Measurements from ENCODE around the gene PSMB7. TPM values are rescaled to one million over a fixed set of nuclear protein-coding genes. Genes with fewer than 3 reads are reported as not detected.
A peak's percentile ranks its signal among the peaks of the same experiment; 100 is the strongest.

Gene PSMB7
- total RNA-seq, 2 experiments from 2014 or later = 69.3 to 71.7 TPM

DNA sequence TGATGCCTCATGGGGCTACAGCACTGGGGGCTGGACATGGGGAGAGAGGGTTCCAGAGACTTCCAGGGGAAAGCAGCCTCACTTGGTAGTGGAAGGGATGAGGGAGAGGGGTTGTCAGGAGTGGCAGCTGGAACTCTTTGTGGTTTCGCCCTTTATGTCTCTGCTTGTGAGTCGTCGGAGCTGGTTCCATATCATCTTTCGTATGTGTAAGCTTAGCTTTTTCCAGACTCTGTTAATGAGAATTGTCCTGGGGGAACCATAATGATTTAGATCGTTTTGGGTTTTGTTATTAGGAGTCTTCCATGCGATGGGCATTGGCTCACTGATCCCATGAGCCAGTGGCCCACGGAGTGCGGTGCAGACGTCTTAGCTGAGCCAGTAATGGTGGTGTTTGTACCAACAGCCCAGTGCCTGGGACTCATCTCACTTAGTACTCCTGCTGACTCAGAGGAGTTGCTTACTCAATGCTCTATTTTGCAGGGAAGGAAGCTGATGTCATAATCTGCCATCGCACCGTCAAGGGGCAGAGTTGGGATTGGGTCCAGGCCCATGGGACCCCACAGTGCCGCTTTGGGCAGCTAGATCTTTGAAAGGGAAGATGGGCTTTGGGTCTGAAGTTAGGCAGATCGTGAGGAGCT, 109.0 kb downstream of the PSMB7 start:
- POLR2A ChIA-PET = no interaction called here
- H3K36me3 Mint-ChIP-seq (ENCODE audit: low read depth) = no peaks in the 10 kb centered on the region
- no peak for ATAC-seq (ENCODE audit: poor library complexity)

DNA sequence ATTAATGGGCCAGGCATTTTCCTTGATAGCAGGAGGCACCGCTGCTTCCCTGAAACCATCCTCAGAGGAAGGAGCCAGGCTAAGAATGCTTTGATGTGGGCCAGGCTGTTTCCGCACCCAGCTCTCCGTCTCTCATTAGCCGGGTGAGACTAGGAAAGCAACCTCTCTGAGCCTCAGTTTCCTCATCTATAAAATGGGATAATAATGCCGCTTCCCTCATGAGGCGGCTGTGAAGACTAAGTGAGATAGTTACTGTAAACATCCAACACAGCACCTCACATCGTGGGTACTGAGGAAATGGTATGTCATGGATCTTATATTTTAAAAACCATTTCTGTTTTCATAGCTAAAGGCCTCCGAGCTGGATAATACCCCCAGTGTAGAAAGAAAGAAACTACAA, 111.0 kb downstream of the PSMB7 start:
- TF ChIP-seq, protein P1, sequence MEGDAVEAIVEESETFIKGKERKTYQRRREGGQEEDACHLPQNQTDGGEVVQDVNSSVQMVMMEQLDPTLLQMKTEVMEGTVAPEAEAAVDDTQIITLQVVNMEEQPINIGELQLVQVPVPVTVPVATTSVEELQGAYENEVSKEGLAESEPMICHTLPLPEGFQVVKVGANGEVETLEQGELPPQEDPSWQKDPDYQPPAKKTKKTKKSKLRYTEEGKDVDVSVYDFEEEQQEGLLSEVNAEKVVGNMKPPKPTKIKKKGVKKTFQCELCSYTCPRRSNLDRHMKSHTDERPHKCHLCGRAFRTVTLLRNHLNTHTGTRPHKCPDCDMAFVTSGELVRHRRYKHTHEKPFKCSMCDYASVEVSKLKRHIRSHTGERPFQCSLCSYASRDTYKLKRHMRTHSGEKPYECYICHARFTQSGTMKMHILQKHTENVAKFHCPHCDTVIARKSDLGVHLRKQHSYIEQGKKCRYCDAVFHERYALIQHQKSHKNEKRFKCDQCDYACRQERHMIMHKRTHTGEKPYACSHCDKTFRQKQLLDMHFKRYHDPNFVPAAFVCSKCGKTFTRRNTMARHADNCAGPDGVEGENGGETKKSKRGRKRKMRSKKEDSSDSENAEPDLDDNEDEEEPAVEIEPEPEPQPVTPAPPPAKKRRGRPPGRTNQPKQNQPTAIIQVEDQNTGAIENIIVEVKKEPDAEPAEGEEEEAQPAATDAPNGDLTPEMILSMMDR (IDR thresholded peaks at IDR 0.05) = no peak
- DNase-seq (no peak), ATAC-seq (ENCODE audit: poor library complexity) (no peak)
- H3K36me3 Mint-ChIP-seq (ENCODE audit: low read depth) = no peaks in the 10 kb centered on the region
- H3K9me3 ChIP-seq (ENCODE audit: control insufficient read depth in 1 of 2, insufficient read depth in 1 of 2, low read length in 2 of 2) = no peaks in the 10 kb centered on the region
- peaks cover 16% of the 10 kb centered on the region for H3K36me3 ChIP-seq (ENCODE audit: insufficient read depth, low read length)
- no peaks in the 10 kb centered on the region for H3K4me1 ChIP-seq (ENCODE audit: insufficient read depth, low read length)
- H3K4me3 ChIP-seq (ENCODE audit: low read length) = no peak overlapping the region
- H3K4me3 Mint-ChIP-seq = no peak overlapping the region
- intact Hi-C loops (cut with DNase I, micrococcal nuclease) = no loop called here
- POLR2A ChIA-PET = no interaction called here
- H3K27me3 Mint-ChIP-seq = no peaks in the 10 kb centered on the region
- no peaks in the 10 kb centered on the region for H3K27me3 ChIP-seq (ENCODE audit: control insufficient read depth in 1 of 2, insufficient read depth in 2 of 2, low read length in 2 of 2)
- no peaks in the 10 kb centered on the region for H3K9me3 Mint-ChIP-seq
- no peak overlapping the region for H3K27ac ChIP-seq (ENCODE audit: low read depth in 1 of 2, low read length in 2 of 2)
- H3K27ac Mint-ChIP-seq = no peak overlapping the region
- CTCF ChIA-PET = no interaction called here
- H3K4me1 Mint-ChIP-seq (ENCODE audit: low read depth) = no peaks in the 10 kb centered on the region

More for the DNA sequence above, 109.0 kb downstream of the PSMB7 start:
- no peaks in the 10 kb centered on the region for H3K27me3 ChIP-seq (ENCODE audit: control insufficient read depth in 1 of 2, insufficient read depth in 2 of 2, low read length in 2 of 2)
- TF ChIP-seq, protein P1 (IDR thresholded peaks at IDR 0.05) = no peak
- peaks cover 16% of the 10 kb centered on the region for H3K36me3 ChIP-seq (ENCODE audit: insufficient read depth, low read length)
- Mint-ChIP-seq H3K4me3 (no peak overlapping the region), H3K27me3 (no peaks in the 10 kb centered on the region), H3K9me3 (no peaks in the 10 kb centered on the region), H3K4me1 (ENCODE audit: low read depth) (no peaks in the 10 kb centered on the region), H3K27ac (no peak overlapping the region)
- no peaks in the 10 kb centered on the region for H3K9me3 ChIP-seq (ENCODE audit: control insufficient read depth in 1 of 2, insufficient read depth in 1 of 2, low read length in 2 of 2)
- H3K27ac ChIP-seq (ENCODE audit: low read depth in 1 of 2, low read length in 2 of 2) = no peak overlapping the region
- H3K4me1 ChIP-seq (ENCODE audit: insufficient read depth, low read length) = no peaks in the 10 kb centered on the region
- no peak overlapping the region for H3K4me3 ChIP-seq (ENCODE audit: low read length)
- intact Hi-C loops (cut with DNase I, micrococcal nuclease) = no loop called here
- DNase-seq = peak in 1 of 14 experiments; percentile 18
- CTCF ChIA-PET = no interaction called here

GRCh38 chr9:124303762-124304161, 111.5 kb downstream of the PSMB7 start:
- Histone ChIP-seq H3K36me3 (ENCODE audit: insufficient read depth, low read length) (peaks cover 16% of the 10 kb centered on the region), H3K27me3 (ENCODE audit: control insufficient read depth in 1 of 2, insufficient read depth in 2 of 2, low read length in 2 of 2) (no peaks in the 10 kb centered on the region), H3K9me3 (ENCODE audit: control insufficient read depth in 1 of 2, insufficient read depth in 1 of 2, low read length in 2 of 2) (no peaks in the 10 kb centered on the region), H3K4me3 (ENCODE audit: low read length) (no peak overlapping the region), H3K27ac (ENCODE audit: low read depth in 1 of 2, low read length in 2 of 2) (no peak overlapping the region), H3K4me1 (ENCODE audit: insufficient read depth, low read length) (no peaks in the 10 kb centered on the region)
- Mint-ChIP-seq H3K27ac (no peak overlapping the region), H3K36me3 (ENCODE audit: low read depth) (no peaks in the 10 kb centered on the region), H3K27me3 (no peaks in the 10 kb centered on the region), H3K9me3 (no peaks in the 10 kb centered on the region), H3K4me3 (no peak overlapping the region), H3K4me1 (ENCODE audit: low read depth) (no peaks in the 10 kb centered on the region)
- POLR2A ChIA-PET = no interaction called here
- DNase-seq (no peak), ATAC-seq (ENCODE audit: poor library complexity) (no peak)
- CTCF ChIA-PET = no interaction called here
- intact Hi-C loops (cut with DNase I, micrococcal nuclease) = no loop called here
- TF ChIP-seq, protein P1 (IDR thresholded peaks at IDR 0.05) = no peak

Other genes with a start within 250 kb of the PSMB7 start
- gene NEK6, start 157.5 kb downstream of the PSMB7 start, total RNA-seq = 1 to 10 TPM in 1 of 2 experiments, under 1 TPM in 1; 0.89 to 1.7 TPM
- not detected for gene ADGRD2, start 35.0 kb upstream of the PSMB7 start, total RNA-seq
- gene NR5A1, start 92.0 kb upstream of the PSMB7 start, total RNA-seq = not detected

All from CD4-positive, alpha-beta T cell (primary cell).